Endodermal cell (in vitro differentiated cells): ENCODE measurements around the gene LARP1. TPM values are rescaled to one million over a fixed set of nuclear protein-coding genes. Genes with fewer than 3 reads are reported as not detected.

ENCODE experiments used
- DNase-seq: peaks from one replicate; pipeline ENCODE4 v3.0.0-alpha.2; 2017
- H3K27ac ChIP-seq: 2 replicates; pipeline ENCODE4 v1.5.1; 2013; ENCODE audit warnings: mild to moderate bottlenecking, low read depth, low read length, moderate library complexity
- H3K27me3 ChIP-seq: 2 replicates; pipeline ENCODE4 v1.6.1; 2013; ENCODE audit warnings: mild to moderate bottlenecking, low read length, moderate library complexity; ENCODE audit not compliant: insufficient read depth, control insufficient read depth, poor library complexity, severe bottlenecking
- H3K36me3 ChIP-seq: 2 replicates; pipeline ENCODE4 v1.7.0; 2013; ENCODE audit warnings: mild to moderate bottlenecking, low read length, moderate library complexity; ENCODE audit not compliant: control insufficient read depth, insufficient read depth
- H3K4me1 ChIP-seq: one replicate; pipeline ENCODE4 v1.7.0; 2013; ENCODE audit warnings: low read length; ENCODE audit not compliant: control insufficient read depth, insufficient read depth
- H3K4me3 ChIP-seq: 2 replicates; pipeline ENCODE4 v1.5.1; 2013; ENCODE audit warnings: mild to moderate bottlenecking, low read length, moderate library complexity
- H3K9ac ChIP-seq: 2 replicates; pipeline ENCODE4 v1.6.1; 2013; ENCODE audit warnings: mild to moderate bottlenecking, low read length, moderate library complexity; ENCODE audit not compliant: poor library complexity, severe bottlenecking; ENCODE audit errors: extremely low read depth
- H3K9me3 ChIP-seq: 2 replicates; pipeline ENCODE4 v1.6.1; 2013; ENCODE audit warnings: mild to moderate bottlenecking, low read length, moderate library complexity; ENCODE audit not compliant: control insufficient read depth
- H3K27ac Mint-ChIP-seq: 2 replicates; pipeline ENCODE4 v1.8.0; 2020; ENCODE audit warnings: mixed read lengths
- H3K27me3 Mint-ChIP-seq: 2 replicates; pipeline ENCODE4 v1.8.0; 2021; ENCODE audit warnings: mild to moderate bottlenecking, mixed read lengths; ENCODE audit not compliant: insufficient read depth
- H3K36me3 Mint-ChIP-seq: 2 replicates; pipeline ENCODE4 v1.8.0; 2020; ENCODE audit warnings: low read depth, mixed read lengths
- H3K4me1 Mint-ChIP-seq: 2 replicates; pipeline ENCODE4 v1.8.0; 2020; ENCODE audit warnings: mixed read lengths
- H3K4me3 Mint-ChIP-seq: 2 replicates; pipeline ENCODE4 v1.8.0; 2020; ENCODE audit warnings: mild to moderate bottlenecking, moderate library complexity, mixed read lengths
- H3K9me3 Mint-ChIP-seq: 2 replicates; pipeline ENCODE4 v1.8.0; 2020; ENCODE audit warnings: mild to moderate bottlenecking, mixed read lengths
- CTCF ChIP-seq: fragments of 200-600 bp; sonication (generic); conservative IDR thresholded peaks from 2 replicates; pipeline ENCODE4 v1.5.0; 2021; ENCODE audit warnings: antibody characterized with exemption, mild to moderate bottlenecking
- WGBS, 2 experiments: methylation state at CpG; one replicate each; pipeline versions ENCODE4 v1.1.5 to v1.1.7; 2013; ENCODE audit warnings: missing lambda C conversion rate in 2 of 2, mixed read lengths in 1 of 2; ENCODE audit not compliant: insufficient coverage in 1 of 2, insufficient read length in 1 of 2; 5-methylcytosine and 5-hydroxymethylcytosine counted together
- total RNA-seq, 2 donors: library from RNA; stranded (reverse); fragmentation: NEBNext Ultra II Directional in 1 of 2; extraction: Animal tissue kit (Norgen Biotek cat#: 25700) in 1 of 2; gene quantifications; 2 replicates in 1 of 2; 3 replicates in 1 of 2; pipeline ENCODE4 v1.2.1, GENCODE V29; 2021

LARP1 gene
- total RNA-seq, 2 donors from 2014 or later: 193 to 273 TPM

GRCh38 chr5:154756009-154756867 is 1.1 kb downstream of the LARP1 start:
- H3K4me1 ChIP-seq: peaks cover 20% of the 10 kb centered on the region
- H3K36me3 ChIP-seq: no peaks in the 10 kb centered on the region
- H3K4me3 Mint-ChIP-seq: peak overlapping the region; percentile 98
- no peaks in the 10 kb centered on the region for H3K9me3 ChIP-seq
- WGBS, 2 experiments: 0% methylated on average over 26 to 72 of the region's 72 CpGs
- peak; percentile 73 for DNase-seq
- H3K9me3 Mint-ChIP-seq: no peaks in the 10 kb centered on the region
- TF ChIP-seq CTCF: no peak
- peaks cover 47% of the 10 kb centered on the region for H3K4me1 Mint-ChIP-seq
- no peaks in the 10 kb centered on the region for H3K36me3 Mint-ChIP-seq
- H3K9ac ChIP-seq: peak overlapping the region; percentile 77
- peak overlapping the region; percentile 79 for H3K27ac ChIP-seq
- H3K4me3 ChIP-seq: peak overlapping the region; percentile 97
- peak overlapping the region; percentile 94 for H3K27ac Mint-ChIP-seq
- no peaks in the 10 kb centered on the region for H3K27me3 Mint-ChIP-seq
- no peaks in the 10 kb centered on the region for H3K27me3 ChIP-seq

- H3K36me3 ChIP-seq: no peaks in the 10 kb centered on the region
- no peaks in the 10 kb centered on the region for H3K27me3 ChIP-seq
- TF ChIP-seq CTCF: peak; percentile 26
- Mint-ChIP-seq H3K4me3 (peak overlapping the region; percentile 98), H3K4me1 (peaks cover 53% of the 10 kb centered on the region), H3K9me3 (no peaks in the 10 kb centered on the region), H3K27ac (peak overlapping the region; percentile 94), H3K27me3 (no peaks in the 10 kb centered on the region), H3K36me3 (no peaks in the 10 kb centered on the region)
- H3K4me1 ChIP-seq: peaks cover 23% of the 10 kb centered on the region
- WGBS, 2 experiments: 0 to 1% methylated on average over 7 to 72 of the region's 73 CpGs
- H3K4me3 ChIP-seq: peak overlapping the region; percentile 97
- H3K9me3 ChIP-seq: no peaks in the 10 kb centered on the region
- no peak overlapping the region for H3K27ac ChIP-seq
- peak; percentile 72 for DNase-seq
- H3K9ac ChIP-seq: peak overlapping the region; percentile 77
Measured at GRCh38 chr5:154756868-154757813, 2.0 kb downstream of the LARP1 start.

GRCh38 chr5:154757814-154758406 is 2.7 kb downstream of the LARP1 start:
- no peaks in the 10 kb centered on the region for H3K27me3 ChIP-seq
- TF ChIP-seq CTCF: no peak
- H3K9ac ChIP-seq: no peak overlapping the region
- H3K4me1 ChIP-seq: peaks cover 23% of the 10 kb centered on the region
- peak overlapping the region; percentile 82 for H3K4me3 ChIP-seq
- Mint-ChIP-seq H3K4me1 (peaks cover 59% of the 10 kb centered on the region), H3K27me3 (no peaks in the 10 kb centered on the region), H3K27ac (peak overlapping the region; percentile 24), H3K36me3 (no peaks in the 10 kb centered on the region), H3K4me3 (peak overlapping the region; percentile 98), H3K9me3 (no peaks in the 10 kb centered on the region)
- no peaks in the 10 kb centered on the region for H3K9me3 ChIP-seq
- 0 to 20% methylated on average over 3 to 5 of the region's 5 CpGs for WGBS, 2 experiments
- DNase-seq: no peak
- no peak overlapping the region for H3K27ac ChIP-seq
- H3K36me3 ChIP-seq: no peaks in the 10 kb centered on the region
